HG02610 (cell line): ENCODE measurements around the gene SCNN1A.
A peak's percentile ranks its signal among the peaks of the same experiment; 100 is the strongest.

Experiments
- ATAC-seq: cut with Tn5 transposase; IDR thresholded peaks from one replicate; pipeline ENCODE4 v1.9.1; 2021; ENCODE audit warnings: mild to moderate bottlenecking, moderate library complexity; ENCODE audit not compliant: unreplicated experiment

SCNN1A gene

DNA sequence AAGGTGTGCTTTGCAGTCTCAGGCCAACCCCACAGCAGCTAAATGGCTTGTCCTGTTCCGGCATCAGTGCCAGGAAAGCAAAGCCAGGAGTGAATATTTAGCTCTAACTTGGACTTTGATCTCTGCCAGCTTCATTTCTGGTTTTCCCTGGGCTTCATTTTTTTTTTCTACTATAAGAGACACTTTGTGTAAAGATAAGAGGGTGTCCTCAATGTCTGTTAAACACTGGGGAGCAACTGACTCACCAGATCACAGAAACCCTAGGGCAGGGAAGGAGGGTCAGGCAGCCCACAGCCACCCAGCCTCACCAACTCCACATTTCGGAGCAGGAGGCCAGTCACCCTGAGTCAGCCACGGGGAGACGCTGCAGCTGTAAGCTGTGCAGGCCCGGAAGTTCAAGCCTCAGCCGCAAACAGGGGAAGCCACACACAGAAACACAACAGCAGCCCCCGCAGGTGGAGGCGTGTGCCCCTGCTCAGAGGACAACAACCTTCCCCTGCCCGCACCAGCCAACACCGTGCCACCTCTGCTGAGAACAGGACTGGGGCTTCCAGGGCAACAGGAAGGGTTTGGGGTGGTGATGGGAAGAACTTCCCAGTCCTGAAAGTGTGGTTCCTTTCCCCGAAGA is 39.8 kb downstream of the SCNN1A start:
- peak; percentile 58 for ATAC-seq

DNA sequence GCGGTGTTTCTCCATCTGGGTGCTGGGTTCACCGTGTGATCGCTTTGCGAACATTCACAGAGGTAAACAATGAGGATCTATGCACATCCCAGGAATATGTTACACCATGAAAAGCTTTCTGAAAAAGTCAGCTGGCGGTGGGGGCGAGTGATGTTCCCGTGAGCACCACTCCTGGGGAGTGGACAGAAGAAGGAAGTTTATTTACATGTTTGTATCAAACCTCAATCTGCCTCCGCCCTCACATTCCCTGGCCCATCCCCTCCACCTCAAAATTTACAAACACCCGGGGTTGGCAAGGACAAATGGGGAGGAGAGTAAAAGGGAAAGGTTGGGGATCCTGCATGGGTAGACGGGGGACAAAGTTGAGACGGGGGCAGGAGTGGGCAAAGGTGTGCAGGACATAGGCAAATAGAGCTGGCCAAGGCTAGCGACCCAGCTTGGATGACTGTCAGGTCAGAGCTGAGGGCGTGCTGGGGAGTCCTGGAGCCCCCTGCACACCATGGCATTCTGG is 40.4 kb downstream of the SCNN1A start:
- ATAC-seq = no peak

DNA sequence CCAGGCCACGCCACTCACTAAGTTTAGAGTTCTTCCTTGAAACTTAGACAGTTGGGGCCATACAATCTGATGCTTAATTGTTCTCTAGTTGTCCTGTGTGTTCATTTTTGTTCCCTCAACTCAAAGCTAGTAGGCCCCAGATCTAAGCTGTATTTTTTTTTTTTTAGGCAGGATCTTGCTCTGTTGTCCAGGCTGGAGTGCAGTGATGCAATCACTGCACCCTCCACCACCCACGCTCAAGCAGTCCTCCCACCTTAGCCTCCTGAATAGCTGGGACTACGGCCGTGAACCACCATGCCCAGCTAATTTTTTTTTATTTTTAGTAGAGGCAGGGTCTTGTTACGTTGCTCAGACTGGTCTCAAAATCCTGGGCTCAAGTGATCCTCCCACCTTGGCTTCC is 41.0 kb downstream of the SCNN1A start:
- no peak for ATAC-seq

DNA sequence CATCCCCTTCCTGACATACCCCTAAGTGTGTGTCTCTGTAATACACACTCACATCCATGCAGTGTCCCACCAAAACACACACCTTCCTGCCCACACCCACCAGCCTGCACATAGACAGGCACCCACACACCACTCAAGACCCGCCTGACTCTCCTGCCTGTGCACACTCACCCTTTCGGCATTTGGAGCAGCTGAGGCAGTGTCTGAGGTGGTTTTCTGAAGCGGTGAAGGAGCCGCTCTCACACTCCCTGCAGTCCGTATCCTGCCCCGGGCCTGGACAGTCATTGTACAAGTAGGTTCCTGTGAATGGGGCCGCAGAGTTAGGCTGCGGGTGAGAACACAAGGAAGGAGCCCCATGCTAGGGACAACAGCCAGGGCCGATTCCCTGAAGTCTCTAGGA is 41.8 kb downstream of the SCNN1A start:
- no peak for ATAC-seq

DNA sequence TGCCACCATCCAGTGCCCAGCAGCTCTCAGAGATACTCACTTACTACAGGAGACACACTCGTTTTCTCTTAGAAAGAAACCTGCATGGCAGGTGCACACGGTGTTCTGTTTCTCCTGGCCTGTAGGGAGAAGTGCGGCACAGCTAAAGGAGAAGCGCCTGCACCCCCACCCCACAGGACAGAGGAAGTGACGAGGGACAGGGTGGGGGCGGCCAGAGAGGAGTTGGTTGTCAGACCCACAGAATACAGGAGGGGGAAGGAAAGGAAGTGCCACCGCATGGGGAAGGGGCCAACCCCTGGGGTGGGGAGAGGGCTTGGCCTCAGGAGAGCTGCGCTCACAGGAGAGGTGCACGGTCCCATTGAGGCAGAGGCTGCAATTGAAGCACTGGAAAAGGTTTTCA is 42.3 kb downstream of the SCNN1A start:
- no peak for ATAC-seq

DNA sequence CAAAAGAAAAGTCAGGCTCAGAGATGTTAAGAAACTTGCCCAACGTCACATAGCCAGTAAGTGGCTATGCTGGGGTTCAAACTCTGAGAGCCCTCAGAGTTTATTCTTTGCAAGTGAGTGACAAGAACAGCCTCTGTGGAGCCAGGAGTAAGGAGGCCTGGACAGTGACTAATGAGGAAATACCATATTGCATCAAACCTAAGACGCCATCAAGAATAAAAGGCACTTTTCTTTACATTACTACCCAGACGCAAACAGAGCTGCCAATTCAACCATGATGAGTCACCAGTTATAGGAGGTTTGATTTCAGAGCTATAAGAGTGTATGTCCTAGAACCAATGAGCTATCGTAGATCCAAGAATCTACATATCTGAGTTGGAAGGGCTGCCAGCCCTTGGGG is 42.9 kb downstream of the SCNN1A start:
- no peak for ATAC-seq

DNA sequence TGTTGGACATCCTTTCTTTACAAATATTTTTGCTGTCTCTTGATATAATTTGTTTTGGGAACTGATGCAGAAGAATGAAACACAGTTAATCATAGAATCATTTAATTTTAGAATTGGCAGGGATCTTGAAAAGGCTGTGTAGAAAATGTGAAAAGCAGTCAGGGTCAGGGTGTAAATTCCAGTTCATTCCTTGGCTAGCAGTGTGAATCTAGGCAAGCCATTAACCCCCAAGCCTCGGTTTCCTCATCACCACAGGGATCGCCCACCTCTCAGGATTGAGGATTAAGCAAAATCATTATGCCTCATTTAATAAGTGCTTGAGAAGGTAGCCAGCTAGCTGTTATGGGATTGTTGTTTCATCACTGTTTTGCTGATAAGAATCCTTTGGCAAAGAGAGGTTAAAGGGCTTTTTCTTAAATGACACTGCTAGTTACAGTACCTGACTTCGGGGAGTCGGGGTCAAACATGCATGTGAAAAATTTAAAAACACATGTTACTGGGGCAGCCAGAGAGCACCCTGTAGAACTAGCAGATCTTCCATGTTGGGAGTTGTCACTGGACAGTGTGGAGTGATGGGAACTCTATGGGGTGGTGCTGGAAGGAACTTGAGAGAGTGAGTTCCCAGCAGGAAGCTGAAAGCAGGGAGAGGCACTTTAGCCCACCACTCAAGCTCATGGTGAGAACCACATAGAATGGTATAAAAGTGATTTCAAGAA is 44.2 kb downstream of the SCNN1A start:
- ATAC-seq = no peak

DNA sequence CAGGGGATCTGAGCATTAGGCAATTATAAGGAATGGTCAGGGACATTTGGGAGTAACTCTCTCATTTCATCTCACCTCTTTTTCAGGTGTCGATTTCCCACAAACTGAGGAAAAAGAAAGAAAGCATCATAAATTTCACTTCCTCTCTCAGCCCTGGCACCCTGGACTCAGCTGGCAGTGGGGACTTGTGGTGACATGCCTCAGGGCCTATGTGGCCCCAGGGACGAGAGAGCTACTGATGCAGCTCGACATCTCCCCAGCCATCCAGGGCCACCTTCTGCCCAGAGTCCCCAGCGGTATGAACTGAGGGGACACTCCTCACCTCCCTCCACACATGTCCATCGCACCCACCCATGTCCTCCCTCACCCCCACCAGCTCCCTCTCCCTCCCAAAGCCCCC is 45.2 kb downstream of the SCNN1A start:
- ATAC-seq = peak; percentile 56

DNA sequence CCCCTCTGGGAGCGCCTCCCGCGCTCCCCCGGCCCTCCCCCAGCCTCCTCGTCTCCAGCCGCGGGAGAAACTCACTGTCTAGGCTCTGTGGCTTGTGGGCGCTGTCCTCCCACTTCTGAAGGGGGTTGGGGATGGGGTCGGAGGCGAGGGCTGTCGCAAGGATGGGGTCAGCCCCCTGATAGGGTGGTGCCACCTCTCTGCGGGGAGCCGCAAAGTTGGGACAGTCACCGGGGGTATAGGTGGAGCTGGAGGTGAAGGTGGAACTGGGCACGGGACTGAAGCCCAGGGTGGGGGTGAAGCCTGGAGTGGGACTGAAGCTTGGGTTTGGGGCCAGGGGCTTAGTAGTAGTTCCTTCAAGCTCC is 45.7 kb downstream of the SCNN1A start:
- ATAC-seq = no peak

DNA sequence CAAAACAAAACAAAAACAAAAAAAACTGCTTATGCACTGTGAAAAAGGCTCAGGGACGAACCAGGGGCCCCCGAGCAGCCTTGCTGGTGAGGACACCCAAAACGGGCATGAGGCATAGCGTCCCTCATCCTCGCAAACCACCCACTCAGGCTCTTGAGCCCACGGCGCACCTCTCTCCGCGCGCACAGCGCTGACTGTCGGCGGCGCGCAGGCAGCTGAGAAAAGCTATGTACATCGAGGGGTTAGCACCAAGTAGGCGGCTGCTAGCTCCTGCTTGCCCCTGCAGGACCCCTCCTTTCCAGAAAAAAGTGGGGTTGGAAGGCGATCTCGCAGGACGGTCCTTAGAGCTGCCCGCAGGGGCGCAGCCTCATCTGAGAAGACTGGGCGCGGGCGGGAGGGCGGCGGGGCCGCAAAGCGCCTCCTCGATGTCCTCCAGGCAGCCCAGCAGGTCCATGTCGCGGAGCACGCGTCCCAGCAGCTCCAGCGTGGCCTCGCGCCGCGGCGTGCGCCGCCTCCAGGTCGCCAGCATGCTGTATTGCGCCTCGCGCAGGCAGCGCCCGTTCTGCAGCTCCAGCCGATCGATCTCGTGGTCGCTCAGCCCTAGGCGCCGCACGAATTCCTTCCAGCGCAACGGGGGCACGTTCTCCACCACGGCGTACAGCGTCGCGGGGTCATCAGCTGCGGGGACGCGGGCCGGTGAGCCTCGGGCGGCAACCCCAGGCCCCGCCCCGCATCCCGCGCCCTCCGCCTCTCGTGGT is 46.2 kb downstream of the SCNN1A start:
- no peak for ATAC-seq

DNA sequence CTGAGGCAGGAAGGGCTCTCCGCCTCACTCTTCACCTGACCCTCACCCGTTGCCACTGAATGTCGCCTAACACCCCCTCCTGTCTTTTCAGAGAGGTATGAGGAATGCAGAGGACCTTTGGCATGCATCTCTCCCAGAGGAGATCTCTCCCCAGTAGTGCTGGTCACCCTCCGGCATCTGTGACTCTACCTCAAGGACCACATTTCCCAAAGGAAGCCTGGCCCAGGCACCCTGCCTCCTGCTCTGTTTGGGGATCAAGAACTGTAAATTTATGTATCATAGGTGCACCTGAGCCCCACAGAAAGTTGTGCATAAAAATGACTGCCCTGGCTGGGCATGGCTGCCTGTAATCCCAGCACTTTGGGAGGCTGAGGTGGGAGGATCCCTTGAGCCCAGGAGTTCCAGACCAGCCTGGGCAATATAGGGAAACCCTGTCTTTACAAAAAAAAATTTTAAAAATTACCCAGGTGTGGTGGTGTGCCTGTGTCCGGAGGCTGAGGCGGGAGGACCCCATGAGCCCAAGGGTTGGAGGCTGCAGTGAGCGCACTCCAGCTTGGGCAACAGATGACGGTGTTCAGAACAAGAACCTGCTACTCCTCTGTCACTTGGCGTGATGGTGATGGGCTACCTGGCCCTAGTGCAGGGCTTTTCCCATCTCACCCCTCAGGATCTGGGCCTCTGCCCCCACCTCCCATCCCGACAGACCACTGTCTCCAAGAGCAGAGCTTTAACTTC is 47.2 kb downstream of the SCNN1A start:
- no peak for ATAC-seq

DNA sequence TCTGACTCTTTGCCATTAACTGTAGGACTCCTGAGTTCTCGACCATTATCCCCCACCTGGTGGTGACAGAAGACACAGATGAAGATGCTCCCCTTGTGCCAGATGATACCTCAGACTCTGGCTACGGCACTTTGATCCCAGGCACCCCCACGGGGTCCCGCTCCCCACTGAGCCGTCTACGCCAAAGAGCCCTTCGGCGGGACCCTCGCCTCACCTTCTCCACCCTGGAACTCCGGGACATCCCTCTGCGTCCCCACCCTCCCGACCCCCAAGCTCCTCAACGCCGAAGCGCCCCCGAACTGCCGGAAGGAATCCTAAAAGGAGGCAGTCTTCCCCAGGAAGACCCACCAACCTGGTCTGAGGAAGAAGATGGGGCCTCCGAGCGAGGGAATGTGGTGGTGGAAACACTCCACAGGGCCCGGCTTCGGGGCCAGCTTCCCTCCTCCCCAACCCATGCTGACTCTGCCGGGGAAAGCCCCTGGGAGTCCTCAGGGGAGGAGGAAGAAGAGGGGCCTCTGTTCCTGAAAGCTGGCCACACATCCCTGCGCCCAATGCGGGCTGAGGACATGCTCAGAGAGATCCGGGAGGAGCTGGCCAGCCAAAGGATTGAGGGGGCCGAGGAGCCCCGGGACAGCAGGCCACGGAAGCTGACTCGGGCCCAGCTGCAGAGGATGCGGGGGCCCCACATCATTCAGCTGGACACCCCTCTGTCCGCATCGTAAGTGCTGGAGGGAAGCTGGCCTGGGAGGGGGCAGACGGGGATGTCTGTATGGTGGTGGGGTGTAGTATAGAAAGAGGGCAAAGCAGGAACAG is 47.9 kb downstream of the SCNN1A start:
- ATAC-seq = no peak

DNA sequence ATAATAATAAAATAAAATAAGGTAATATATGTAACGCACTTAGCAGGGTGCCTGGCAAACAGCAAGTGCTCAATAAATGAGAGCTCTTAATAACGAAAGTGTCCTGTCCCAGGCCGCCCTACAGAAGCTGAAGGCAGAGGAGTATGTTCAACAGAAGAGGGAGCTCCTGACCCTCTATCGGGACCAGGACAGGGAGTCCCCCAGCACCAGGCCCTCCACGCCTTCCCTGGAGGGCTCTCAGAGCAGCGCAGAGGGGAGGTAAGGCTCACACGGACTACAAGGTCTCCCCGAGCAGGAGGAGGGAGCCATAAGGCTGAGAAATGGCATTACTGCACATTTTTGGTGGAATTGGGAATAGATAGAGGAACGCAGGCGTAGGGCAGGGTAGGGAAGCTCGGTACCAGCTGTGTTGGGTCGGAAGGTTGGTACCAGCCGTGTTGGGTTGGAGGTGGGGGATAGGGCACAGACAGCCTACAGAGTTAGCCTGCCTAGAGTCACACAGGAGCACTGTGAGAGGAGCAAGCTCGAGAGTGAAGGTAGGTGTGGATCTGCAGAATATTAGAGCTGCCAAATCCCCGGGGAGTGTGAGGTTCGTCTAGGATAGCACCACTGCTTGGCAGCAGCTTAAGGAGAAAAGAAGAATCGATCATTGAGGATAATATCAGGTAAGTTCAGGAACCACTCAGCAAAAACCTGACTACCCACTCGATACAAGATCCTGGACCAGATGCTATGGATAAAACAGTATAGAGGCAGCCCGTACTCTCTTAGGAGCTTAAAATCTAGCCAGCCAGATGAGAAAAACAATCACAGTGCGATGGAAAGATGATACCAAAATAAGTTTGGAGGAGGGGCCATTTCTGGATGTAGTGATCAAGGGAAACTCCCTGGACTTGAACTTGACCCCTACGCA is 48.8 kb downstream of the SCNN1A start:
- ATAC-seq = no peak

DNA sequence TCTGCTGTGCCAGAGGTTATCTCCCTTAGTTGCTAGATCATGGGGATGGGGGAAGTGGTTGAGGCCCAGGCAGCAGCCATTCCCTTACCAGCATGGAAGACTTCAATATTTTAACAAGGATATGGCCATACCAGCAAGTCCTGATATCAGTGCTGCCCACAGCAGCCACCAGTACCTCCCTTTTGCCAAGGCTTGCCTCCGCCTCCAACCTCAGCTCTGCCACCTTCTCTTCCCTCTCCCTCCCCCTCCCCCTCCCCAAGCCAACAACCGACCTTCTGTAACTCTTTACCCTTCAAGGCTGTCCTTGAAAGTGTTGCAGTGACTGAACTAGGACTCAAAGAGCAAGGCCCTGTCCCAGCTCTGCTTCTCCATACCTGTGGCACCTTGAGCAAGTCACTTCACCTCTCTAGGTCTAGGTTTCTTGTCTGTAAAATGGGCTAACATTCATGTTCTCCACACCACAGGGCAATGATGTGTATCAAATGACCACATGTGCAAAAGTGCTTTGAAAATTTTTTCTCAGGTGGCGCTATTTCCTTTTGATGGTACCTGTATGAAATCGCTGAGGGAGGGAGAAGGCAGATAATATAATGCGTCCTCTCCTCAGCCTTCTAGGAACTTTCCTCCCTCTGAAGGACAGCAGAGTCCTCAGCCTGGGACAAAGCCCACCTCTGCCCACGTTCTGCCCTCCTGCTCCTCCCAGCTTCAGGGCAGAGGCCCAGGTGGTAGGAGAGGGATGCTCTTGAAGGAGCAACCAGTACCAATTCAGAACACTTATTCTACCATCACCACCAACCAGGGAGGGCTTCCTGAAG is 50.2 kb downstream of the SCNN1A start:
- no peak for ATAC-seq

DNA sequence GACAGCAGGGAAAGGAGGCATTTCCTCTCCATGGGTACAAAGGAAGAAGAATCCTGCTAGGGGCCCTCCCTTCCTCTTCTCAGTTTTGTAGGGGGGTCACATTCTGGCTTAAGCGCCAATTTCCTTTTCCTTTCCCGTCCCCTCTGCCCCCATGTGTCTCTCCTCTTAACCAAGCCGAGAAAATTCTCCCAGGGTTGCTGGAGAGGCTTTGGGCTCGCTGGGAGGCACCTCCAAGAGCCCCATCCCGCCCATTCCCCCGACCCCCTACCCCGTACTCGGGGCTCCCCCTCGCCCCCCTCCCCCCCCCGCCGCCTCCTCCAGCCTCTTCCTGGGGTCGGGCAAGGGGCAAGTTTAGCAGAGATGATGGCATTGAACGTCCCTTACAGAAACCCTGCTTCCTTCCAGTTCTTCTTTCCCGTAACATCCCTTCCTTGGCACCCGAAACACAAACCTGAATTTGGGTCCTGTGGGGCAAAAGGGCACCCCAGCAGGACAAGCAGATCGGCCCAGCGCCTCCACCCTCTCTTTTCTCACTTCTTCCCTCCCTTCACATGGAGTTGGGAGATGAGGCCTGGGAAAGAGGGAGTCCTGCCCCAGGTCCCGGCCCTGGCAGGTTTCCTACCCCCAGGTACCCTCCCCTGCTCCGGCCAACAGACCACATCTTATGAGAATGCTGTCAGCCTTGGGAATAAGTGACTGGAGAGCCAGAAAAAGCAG is 51.2 kb downstream of the SCNN1A start:
- no peak for ATAC-seq

DNA sequence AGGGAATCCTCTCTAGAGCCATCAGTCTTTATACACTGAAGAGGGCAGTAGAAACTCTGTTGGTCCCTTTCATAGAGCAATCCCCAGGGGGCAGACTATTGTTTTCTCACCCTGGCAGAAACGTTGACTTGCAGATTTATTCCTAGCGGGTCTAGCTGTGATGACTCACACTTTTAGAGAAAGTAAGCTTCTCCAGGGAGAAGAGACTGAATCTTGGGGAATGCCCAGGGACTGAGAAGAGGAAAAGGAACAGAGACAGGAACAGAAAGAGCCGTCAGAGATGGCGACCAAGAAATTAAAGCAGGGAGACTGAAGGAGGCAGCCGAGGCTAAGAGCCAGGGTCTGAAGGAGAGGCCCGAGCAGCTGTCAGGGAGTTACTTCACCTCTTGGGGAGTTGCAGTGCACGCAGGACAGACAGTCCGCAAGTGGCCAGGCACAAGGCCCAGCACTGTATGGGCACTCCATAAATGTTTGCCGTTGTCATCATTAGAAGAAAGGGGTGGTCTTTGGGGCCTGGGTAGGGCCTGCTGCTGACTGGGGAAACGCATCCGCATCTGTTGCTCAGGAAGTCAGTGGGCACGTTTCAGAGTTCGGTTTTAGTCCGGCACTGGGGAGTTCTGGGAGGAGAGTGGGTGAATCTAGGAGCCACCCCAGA is 51.9 kb downstream of the SCNN1A start:
- peak; percentile 46 for ATAC-seq

DNA sequence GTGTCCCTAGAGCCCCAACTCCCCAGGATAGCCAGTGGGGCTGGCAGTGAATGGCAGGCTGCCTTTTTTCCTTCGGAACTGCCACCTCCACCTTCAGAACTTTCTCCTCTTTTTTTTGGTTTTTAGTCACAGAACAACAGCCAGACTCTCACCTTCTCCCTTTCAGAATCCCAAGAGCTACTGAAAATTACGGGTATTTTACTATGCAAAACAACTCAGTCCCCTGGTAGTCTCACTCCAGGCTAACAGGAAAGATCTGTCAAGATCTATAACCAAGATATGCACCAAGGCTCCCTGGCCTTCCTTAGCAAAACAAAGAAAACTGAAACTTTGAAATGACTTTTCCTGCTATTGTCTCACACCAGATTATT is 52.4 kb downstream of the SCNN1A start:
- ATAC-seq = peak; percentile 34

DNA sequence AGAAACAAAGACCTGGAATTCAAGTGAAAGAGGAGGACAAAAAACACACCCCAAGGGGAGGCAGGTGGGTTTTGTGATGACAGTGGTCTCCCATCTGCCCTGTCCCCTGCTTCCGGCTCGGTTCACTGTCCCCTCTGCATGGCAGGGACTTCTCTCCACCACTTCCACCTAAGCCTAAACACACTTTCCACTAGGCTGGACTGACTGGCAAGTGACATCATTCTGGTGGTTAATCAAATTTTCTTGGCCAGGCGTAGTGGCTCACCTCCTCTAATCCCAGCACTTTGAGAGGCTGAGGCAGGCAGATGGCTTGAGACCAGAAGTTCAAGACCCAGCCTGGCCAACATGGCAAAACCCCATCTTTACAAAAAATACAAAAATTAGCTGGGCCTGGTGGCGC is 53.0 kb downstream of the SCNN1A start:
- no peak for ATAC-seq
